ENCODE results near the gene FERMT1.
"Not testable (repeated sequence)": the region's sequence is repeated elsewhere in the genome, so short reads cannot be mapped to it uniquely, and the experiment has no call there.

Gene FERMT1

GRCh38 chr20:6114696-6115095, 8.1 kb downstream of the FERMT1 start:
- DNase-seq, result no peak

DNA sequence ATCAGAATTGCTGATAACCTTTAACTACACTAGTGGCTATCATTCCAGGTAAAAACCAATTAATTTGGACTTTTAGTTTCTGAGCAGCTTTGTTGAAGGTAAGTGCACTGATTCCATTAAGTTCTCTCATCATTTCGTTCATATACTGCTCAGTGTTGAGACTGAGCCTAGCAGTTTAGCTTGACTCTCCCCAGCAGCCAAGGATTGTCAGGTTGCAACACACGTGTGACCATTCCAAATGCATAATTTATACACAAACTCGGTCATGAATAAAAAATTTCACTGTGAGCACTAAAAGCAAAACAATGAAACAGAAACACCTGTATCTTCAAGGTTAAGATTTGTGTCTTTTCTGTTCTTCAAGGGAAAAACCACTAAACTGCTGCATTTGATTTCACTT, 8.9 kb downstream of the FERMT1 start:
- DNase-seq, result no peak

DNA sequence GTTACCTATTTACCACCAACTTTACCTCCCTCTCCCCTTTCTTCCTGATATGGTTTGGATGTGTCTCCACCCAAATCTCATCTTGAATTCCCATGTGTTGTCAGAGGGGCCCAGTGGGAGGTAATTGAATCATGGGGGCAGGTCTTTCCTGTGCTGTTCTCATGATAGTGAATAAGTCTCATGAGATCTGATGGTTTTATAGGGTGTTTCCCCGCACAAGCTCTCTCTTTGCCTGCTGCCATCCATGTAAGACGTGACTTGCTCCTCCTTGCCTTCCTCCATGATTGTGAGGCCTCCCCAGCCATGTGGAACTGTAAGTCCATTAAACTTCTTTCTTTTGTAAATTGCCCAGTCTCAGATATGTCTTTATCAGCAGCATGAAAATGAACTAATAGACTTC, 9.9 kb downstream of the FERMT1 start:
- not testable (repeated sequence) for DNase-seq

DNA sequence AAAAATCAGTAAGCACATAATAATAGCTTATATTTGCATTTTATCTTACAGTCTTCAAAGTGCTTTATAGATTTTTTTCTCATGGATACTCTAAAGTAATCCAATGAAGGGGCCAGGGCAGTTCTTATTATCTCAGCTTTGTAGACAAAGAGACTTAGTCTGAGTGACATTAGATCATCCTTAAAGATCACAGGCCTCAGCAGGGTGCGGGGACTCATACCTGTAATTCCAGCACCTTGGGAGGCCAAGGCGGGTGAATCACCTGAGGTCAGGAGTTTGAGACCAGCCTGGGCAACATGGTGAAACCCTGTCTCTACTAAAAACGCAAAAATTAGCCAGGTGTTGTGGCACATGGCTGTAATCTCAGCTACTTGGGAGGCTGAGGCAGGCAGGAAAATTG, 14.5 kb downstream of the FERMT1 start:
- DNase-seq, result no peak

- no peak for DNase-seq
These were observed 18.2 kb downstream of the FERMT1 start for GRCh38 chr20:6104493-6105188.

DNA sequence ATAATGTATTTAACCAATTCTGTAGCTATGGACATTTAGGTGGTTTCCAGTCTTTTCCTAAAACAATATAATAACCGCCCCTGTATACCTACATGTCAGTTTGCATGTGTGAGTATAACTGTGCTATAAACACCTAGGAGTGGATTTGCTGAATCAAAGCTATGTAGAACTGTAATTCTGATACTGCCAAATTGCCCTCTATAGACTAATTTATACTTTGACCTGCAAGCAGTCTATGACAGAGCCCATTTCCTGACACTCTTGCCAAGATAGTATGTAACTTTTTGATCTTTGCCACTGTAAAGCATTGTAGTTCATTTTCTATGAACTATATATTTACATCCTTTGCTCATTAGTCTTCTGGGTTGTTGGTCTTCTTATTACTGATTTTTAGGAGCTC, 19.5 kb downstream of the FERMT1 start:
- DNase-seq, result no peak

DNA sequence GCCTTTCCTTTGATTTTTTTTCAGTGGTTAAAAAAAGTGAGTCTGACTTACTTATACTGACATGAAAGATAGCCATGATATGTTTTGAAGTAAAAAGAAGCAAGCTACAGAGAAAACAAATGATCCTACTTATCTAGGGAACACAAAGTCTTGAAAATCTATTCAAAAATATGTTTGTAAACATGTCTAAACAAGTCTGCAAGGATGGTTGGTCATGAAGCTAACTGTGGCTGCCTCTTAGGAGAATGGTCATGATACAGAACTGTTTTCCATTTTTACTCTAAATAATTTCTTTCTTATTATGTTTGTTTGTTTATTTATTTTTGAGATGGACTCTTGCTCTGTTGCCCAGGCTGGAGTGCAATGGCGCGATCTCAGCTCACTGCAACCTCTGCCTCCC, 21.5 kb downstream of the FERMT1 start:
- no peak for DNase-seq

GRCh38 chr20:6100246-6100645, 22.6 kb downstream of the FERMT1 start:
- DNase-seq, result no peak

GRCh38 chr20:6099819-6100218, 23.0 kb downstream of the FERMT1 start:
- DNase-seq, result no peak

- no peak for DNase-seq
These were observed 27.4 kb downstream of the FERMT1 start for GRCh38 chr20:6095409-6095808.

- no peak for DNase-seq
These were observed 28.3 kb downstream of the FERMT1 start for GRCh38 chr20:6094565-6094964.

DNA sequence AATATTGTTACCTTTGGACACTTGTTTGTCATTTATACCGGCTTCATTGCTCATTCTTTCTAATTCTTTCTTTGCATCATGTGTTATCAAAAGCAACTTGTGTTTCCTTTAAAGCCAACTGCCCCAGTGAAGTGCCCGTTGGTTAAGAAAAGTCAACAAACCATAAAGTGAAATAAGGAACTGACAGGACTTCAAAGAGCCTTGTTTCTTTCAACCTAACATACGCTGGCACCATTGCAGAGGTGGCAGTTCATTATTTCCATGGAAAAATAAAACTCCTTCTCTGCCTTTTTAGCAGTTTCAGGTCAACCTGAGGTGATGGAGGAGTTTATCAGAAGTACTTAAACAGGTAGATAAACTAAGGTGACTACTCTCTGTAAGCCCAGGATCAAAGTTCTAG, 28.8 kb downstream of the FERMT1 start:
- no peak for DNase-seq

GRCh38 chr20:6091661-6092060, 31.2 kb downstream of the FERMT1 start:
- DNase-seq, result no peak

- DNase-seq, result no peak
These were observed 36.0 kb downstream of the FERMT1 start for GRCh38 chr20:6086868-6087267.

DNA sequence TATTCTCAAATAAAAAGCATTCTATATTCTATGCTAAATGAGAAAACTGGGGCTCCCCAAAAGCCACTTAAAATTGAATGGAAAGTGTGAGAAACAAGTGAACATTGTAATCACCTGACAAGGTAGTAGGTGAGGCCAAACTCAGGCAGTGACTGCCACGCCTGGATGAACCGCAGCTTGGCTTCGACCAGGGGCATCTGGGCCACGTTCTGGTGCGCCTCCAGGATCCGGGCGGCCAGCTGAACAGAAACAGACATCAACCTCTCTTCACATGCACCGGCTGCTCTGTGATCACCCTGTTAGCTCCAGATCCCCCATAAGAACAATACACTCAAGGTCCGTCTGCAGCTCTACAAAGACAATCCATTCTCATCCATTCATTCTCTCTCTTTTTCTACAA, 38.9 kb downstream of the FERMT1 start:
- DNase-seq, result no peak

GRCh38 chr20:6081236-6081635, 41.6 kb downstream of the FERMT1 start:
- no peak for DNase-seq

DNA sequence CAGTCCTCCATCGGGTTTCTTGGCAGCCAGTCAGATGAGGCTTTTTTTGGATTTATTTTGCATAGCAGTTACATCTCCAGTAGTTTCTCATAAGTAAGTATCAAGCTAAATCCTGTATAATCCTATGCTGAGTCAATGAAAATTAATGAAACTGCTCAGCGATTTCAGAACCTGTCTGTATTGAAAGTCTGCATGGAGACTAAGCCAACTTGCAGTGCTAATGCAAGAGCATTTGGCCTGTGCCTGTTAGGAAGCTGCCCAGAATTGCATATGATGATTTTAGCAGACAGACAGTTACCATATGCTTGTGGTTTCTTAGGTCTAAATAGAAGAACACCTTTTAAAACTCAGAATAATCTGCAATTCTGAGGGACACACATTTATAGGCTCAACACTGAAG, 43.8 kb downstream of the FERMT1 start:
- no peak for DNase-seq

DNA sequence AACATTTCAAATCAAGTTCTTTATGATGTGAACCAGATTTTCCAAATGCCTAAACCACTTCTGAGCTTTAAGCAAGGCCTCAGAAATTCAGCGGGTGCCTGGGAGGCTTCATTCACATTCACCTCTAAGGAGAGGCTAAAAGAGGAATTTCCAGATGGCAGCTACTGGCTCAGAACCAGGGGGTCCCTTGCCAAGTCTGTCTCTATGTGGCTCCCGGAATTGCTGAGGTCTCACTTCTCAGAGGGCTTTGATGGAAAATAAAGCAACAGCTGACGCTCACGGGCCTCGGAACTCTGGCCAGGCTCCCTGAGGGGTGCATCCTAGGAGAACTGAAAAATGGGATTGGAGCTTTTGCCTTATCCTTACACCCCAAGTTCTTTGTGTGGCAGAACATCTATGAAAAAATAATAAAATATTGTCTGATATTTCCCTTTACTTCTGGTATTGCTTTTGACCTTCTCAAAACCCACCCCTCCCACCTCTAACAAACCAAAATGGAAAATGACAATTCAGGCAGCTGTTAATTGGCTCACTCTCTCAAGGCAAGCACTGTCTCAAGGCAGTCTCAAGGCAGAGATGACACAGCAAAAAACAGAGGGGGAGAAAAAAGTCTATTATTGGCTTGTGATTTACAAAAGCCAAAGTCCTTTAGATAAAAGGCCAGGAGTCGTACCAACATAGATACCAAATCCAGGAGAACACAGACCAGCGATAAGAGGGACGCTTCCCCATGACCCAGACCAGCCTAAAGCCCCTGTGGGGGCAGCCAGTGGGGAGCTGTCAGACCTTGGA, 47.2 kb downstream of the FERMT1 start:
- DNase-seq, result no peak

DNA sequence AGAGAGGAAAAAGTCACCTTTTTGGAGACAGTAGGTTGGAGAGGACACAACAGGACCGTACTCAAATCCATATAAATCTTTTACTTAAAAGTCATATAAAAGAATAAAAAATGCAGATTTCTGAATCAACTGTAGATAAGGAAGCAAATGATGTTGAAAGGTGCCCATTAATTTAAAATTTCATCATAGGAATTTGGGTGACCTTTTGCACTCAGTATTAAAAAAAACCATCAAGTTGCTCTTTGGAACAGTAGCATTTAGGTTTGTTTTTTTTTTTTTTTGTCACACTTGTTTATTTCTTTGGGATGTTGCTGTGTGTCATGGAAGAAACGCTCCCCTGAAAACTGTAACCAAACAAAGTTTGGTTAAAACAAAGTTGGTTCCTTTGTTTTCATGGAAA, 48.0 kb downstream of the FERMT1 start:
- no peak for DNase-seq

DNA sequence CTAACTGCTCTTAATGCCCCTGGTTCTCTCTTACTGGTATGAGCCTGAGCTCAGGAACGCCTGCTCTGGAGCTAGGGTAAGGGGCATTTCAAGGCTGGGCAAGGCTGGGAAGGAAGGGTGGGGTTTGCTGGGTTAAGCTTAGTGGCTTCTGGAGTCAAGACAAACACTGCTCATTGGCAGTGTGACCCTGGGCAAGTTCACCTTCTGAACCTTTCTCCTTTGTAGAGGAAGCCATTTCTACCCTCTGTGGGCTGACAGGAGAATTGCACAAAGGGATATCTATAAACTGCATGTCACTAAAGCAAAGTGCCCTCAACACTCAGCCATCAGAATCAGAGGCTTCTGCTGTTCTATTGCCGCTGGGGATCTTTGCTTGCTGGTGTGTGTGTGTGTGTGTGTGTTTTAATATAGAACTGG, 48.7 kb downstream of the FERMT1 start:
- no peak for DNase-seq

DNA sequence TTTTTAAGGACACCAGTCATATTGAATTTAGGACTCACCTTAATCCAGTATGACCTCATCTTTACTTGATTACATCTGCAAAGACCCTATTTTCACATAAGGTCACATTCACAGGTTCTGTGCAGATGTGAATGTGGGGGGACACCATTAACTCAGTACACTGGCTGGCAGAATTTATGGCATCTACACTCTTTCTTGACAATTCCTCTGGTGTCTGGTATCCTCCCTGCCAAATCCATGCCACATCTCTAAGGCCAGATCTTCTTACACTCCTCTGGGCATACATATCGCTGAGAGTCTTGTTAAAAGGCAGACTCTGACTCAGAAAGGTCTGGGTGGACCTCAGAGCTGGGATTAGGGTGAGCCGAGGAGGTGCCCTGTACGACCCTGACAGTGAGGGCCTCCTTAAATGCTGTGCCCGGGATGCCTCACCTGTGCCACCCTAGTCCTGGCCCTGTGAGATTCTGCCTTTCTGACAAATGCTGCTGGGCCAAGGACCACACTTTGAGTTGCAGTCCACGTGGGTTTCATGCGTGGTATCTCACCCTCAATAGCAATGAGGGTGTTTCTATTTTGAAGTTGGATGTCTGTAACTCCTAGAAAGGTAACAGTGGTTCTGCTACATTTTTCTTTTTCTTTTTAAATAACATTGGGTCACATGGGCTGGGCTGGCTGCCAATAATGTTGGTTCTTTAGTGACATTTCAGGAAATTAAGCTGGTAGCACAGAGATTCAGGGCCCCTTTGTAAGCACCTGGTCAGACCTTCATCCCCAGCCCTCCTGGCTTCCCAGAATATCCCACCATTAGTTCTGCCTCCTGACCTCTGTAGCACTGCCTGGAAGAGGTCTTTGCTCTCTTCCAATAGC, 51.8 kb downstream of the FERMT1 start:
- DNase-seq, result no peak

- no peak for DNase-seq
These were observed 53.2 kb downstream of the FERMT1 start for GRCh38 chr20:6069669-6070068.

- DNase-seq, result no peak
These were observed 55.0 kb downstream of the FERMT1 start for GRCh38 chr20:6067763-6068318.

Data from NCI-H1048 (cell line).